PC-9 (cell line): Measurements from ENCODE around the gene RBM28. TPM values are rescaled to one million over a fixed set of nuclear protein-coding genes. Genes with fewer than 3 reads are reported as not detected.

Experiments used
- BruUV-seq: library from RNA; stranded (reverse); fragments of 400-500 nt; replicated peaks from 2 replicates; lab custom pipeline; 2021; lab: Mats Ljungman, UMichigan
- CTCF ChIA-PET: fragments of 300-600 bp; sonication (Branson Sonifier 250); formaldehyde crosslinking; loops from one replicate; lab custom pipeline; 2022; ENCODE audit warnings: antibody characterized with exemption; lab: Charles Lee
- POLR2A ChIA-PET: fragments of 300-600 bp; sonication (Branson Sonifier 250); formaldehyde crosslinking; loops from one replicate; lab custom pipeline; 2022; ENCODE audit warnings: antibody characterized with exemption; ENCODE audit not compliant: unreplicated experiment; lab: Charles Lee
- DNase-seq, 2 experiments: peaks; one replicate each; pipeline versions ENCODE4 v3.0.0 to v3.0.0-alpha.2; 2015 to 2022; ENCODE audit warnings: mixed read lengths in 1 of 2
- H2AFZ ChIP-seq: fragments of 200-600 bp; sonication (generic); 2 replicates; pipeline ENCODE4 v1.8.1; 2017; ENCODE audit warnings: antibody characterized with exemption
- H3F3A ChIP-seq: fragments of 200-600 bp; sonication (generic); 2 replicates; pipeline ENCODE4 v1.8.1; 2017; ENCODE audit warnings: antibody characterized with exemption, mild to moderate bottlenecking, low read depth; ENCODE audit not compliant: insufficient read depth
- H3K27ac ChIP-seq: fragments of 200-600 bp; sonication (generic); 2 replicates; pipeline ENCODE4 v1.6.1; 2016; ENCODE audit warnings: mixed run types
- H3K27me3 ChIP-seq: fragments of 200-600 bp; sonication (generic); 2 replicates; pipeline ENCODE4 v1.6.1; 2016; ENCODE audit warnings: low read depth, mixed run types; ENCODE audit not compliant: insufficient read depth
- H3K36me3 ChIP-seq: fragments of 200-600 bp; sonication (generic); 2 replicates; pipeline ENCODE4 v1.6.1; 2016; ENCODE audit warnings: low read depth, mixed run types
- H3K4me1 ChIP-seq: fragments of 200-600 bp; sonication (generic); replicated peaks from 2 replicates; pipeline ENCODE4 v1.6.1; 2016; ENCODE audit warnings: mixed run types; ENCODE audit not compliant: insufficient read depth
- H3K4me2 ChIP-seq: fragments of 200-600 bp; sonication (generic); 2 replicates; pipeline ENCODE4 v1.6.1; 2017; ENCODE audit warnings: mixed run types
- H3K4me3 ChIP-seq: fragments of 200-600 bp; sonication (generic); 2 replicates; pipeline ENCODE4 v1.6.1; 2016; ENCODE audit warnings: mixed run types
- H3K79me2 ChIP-seq: fragments of 200-600 bp; sonication (generic); 2 replicates; pipeline ENCODE4 v1.6.1; 2017; ENCODE audit warnings: low read depth, mixed run types
- H3K9me2 ChIP-seq: fragments of 200-600 bp; sonication (generic); 2 replicates; pipeline ENCODE4 v1.8.1; 2017; ENCODE audit warnings: mild to moderate bottlenecking; ENCODE audit not compliant: insufficient read depth
- H3K9me3 ChIP-seq: fragments of 200-600 bp; sonication (generic); 2 replicates; pipeline ENCODE4 v1.8.1; 2016; ENCODE audit warnings: low read depth; ENCODE audit not compliant: insufficient read depth
- H4K20me1 ChIP-seq: fragments of 200-600 bp; sonication (generic); 2 replicates; pipeline ENCODE4 v1.8.1; 2017; ENCODE audit not compliant: insufficient read depth
- CTCF ChIP-seq: fragments of 200-600 bp; sonication (generic); conservative IDR thresholded peaks from 2 replicates; pipeline ENCODE4 v1.6.1; 2017; ENCODE audit warnings: mixed run types, antibody characterized with exemption, mild to moderate bottlenecking, moderate library complexity
- EZH2 ChIP-seq: fragments of 200-600 bp; sonication (generic); IDR thresholded peaks from 2 replicates; pipeline ENCODE4 v1.8.0; 2017; ENCODE audit warnings: antibody characterized with exemption, low read depth
- intact Hi-C: fragments of 100-400 bp; cut with micrococcal nuclease; formaldehyde crosslinking; loops from one replicate; pipeline ENCODE4 v1.10.0; 2022; ENCODE audit not compliant: unreplicated experiment
- total RNA-seq: library from RNA; stranded (reverse); gene quantifications from 2 replicates; pipeline ENCODE4 v1.2.3, GENCODE V29; 2021

Gene RBM28
- total RNA-seq, 1 experiment from 2014 or later, result 59.6 TPM

GRCh38 chr7:128389085-128389617 is 45.4 kb upstream of the RBM28 start:
- BruUV-seq, result no TSS peak
- Histone ChIP-seq H4K20me1 (no peaks in the 10 kb centered on the region), H3K4me1 (peaks cover 20% of the 10 kb centered on the region), H2AFZ (no peak overlapping the region), H3K4me3 (no peak overlapping the region), H3F3A (peaks cover 14% of the 10 kb centered on the region; the same call in 1 of the 2 replicates), H3K79me2 (no peaks in the 10 kb centered on the region), H3K4me2 (no peak overlapping the region), H3K27ac (no peak overlapping the region), H3K27me3 (no peaks in the 10 kb centered on the region), H3K36me3 (no peaks in the 10 kb centered on the region), H3K9me3 (no peaks in the 10 kb centered on the region), H3K9me2 (no peaks in the 10 kb centered on the region)
- DNase-seq, result no peak
- intact Hi-C loops, result loop anchor here (5.0 kb wide), 1 partner anchor 38 kb away; no protein-coding TSS in a partner anchor
- CTCF ChIA-PET, result interaction anchor here (0.5 to 3.2 kb wide), 4 partner anchors 19 to 83 kb away, joined by 5 to 56 read pairs (median 11); no protein-coding TSS in a partner anchor
- TF ChIP-seq EZH2 (no peak), CTCF (no peak)
- POLR2A ChIA-PET, result interaction anchor here (0.6 to 0.7 kb wide), 3 partner anchors 14 to 76 kb away, joined by 3 to 5 read pairs (median 3); no protein-coding TSS in a partner anchor

- ChIA-PET POLR2A (no interaction called here), CTCF (interaction anchor here (0.6 to 3.2 kb wide), 8 partner anchors 33 to 88 kb away, joined by 3 to 56 read pairs (median 4); partner anchors contain the start of gene METTL2B)
- H3K79me2 ChIP-seq, result no peaks in the 10 kb centered on the region
- no peaks in the 10 kb centered on the region for H3K9me2 ChIP-seq
- no peak for DNase-seq
- no peaks in the 10 kb centered on the region for H3K27me3 ChIP-seq
- no peak overlapping the region for H3K27ac ChIP-seq
- no TSS peak for BruUV-seq
- peaks cover 23% of the 10 kb centered on the region; the same call in 1 of the 2 replicates for H3F3A ChIP-seq
- H2AFZ ChIP-seq, result no peak overlapping the region
- TF ChIP-seq EZH2 (no peak), CTCF (no peak)
- no peaks in the 10 kb centered on the region for H3K9me3 ChIP-seq
- no peaks in the 10 kb centered on the region for H3K36me3 ChIP-seq
- peaks cover 29% of the 10 kb centered on the region for H3K4me1 ChIP-seq
- no peaks in the 10 kb centered on the region for H4K20me1 ChIP-seq
- no peak overlapping the region for H3K4me3 ChIP-seq
- H3K4me2 ChIP-seq, result no peak overlapping the region
- intact Hi-C loops, result loop anchor here (5.0 kb wide), 1 partner anchor 39 kb away; no protein-coding TSS in a partner anchor
Measured at GRCh38 chr7:128388145-128388485, 44.4 kb upstream of the RBM28 start.

- Histone ChIP-seq H3K9me2 (no peaks in the 10 kb centered on the region), H3K27ac (no peak overlapping the region), H3K4me3 (no peak overlapping the region), H3K9me3 (no peaks in the 10 kb centered on the region), H3K36me3 (no peaks in the 10 kb centered on the region), H4K20me1 (no peaks in the 10 kb centered on the region), H3K4me1 (peaks cover 29% of the 10 kb centered on the region), H3K27me3 (no peaks in the 10 kb centered on the region), H3F3A (peaks cover 27% of the 10 kb centered on the region; the same call in 1 of the 2 replicates), H3K79me2 (no peaks in the 10 kb centered on the region), H3K4me2 (no peak overlapping the region), H2AFZ (no peak overlapping the region)
- POLR2A ChIA-PET, result interaction anchor here (0.5 kb wide), 1 partner anchor 22 kb away, joined by 9 read pairs; the partner anchor contains the start of gene IMPDH1
- TF ChIP-seq CTCF (peak; percentile 85), EZH2 (no peak)
- DNase-seq, result peak; percentile 49 to 72
- intact Hi-C loops, result loop anchor here (1.0 to 5.0 kb wide), 2 partner anchors 40 kb away; no protein-coding TSS in a partner anchor
- BruUV-seq, result no TSS peak
- CTCF ChIA-PET, result interaction anchor here (0.6 to 3.2 kb wide), 9 partner anchors 32 to 830 kb away, joined by 3 to 56 read pairs (median 4); partner anchors contain the start of gene METTL2B
Measured at GRCh38 chr7:128387216-128388144, 43.8 kb upstream of the RBM28 start.
